IMR-90 (cell line): Measurements from ENCODE around the gene MOB3A. TPM values are rescaled to one million over a fixed set of nuclear protein-coding genes. Genes with fewer than 3 reads are reported as not detected.

Experiments used
- ATAC-seq: fragments of 200-7000 bp; cut with Tn5 transposase; 2 replicates; pipeline ENCODE4 v1.9.1; 2020; ENCODE audit warnings: low read depth, mild to moderate bottlenecking, moderate library complexity
- BruUV-seq: library from RNA; stranded (reverse); fragments of 400-500 nt; replicated peaks from 2 replicates; lab custom pipeline; 2021; lab: Mats Ljungman, UMichigan
- CTCF ChIA-PET: fragments of 300-600 bp; formaldehyde crosslinking; extraction: SDS; loops from one replicate; lab custom pipeline; 2021; ENCODE audit warnings: antibody characterized with exemption; lab: Yijun Ruan, JAX
- POLR2A ChIA-PET: fragments of 300-600 bp; sonication (Branson Sonifier 250); formaldehyde crosslinking; loops from one replicate; lab custom pipeline; 2022; ENCODE audit warnings: antibody characterized with exemption; ENCODE audit not compliant: unreplicated experiment; lab: Charles Lee
- DNase-seq: peaks from one replicate; pipeline ENCODE4 v3.0.0; 2013
- H2AFZ ChIP-seq: replicated peaks from 2 replicates; pipeline ENCODE3; 2013; ENCODE audit warnings: low read length, mild to moderate bottlenecking; ENCODE audit not compliant: poor library complexity
- H2AK5ac ChIP-seq: 2 replicates; pipeline ENCODE4 v1.6.1; 2013; ENCODE audit warnings: low read depth, low read length, inconsistent platforms
- H2AK9ac ChIP-seq: replicated peaks from 2 replicates; pipeline ENCODE3; 2013; ENCODE audit warnings: mild to moderate bottlenecking, low read depth, low read length, moderate library complexity; ENCODE audit not compliant: poor library complexity
- H2BK120ac ChIP-seq: 2 replicates; pipeline ENCODE4 v1.6.1; 2013; ENCODE audit warnings: low read depth, low read length, inconsistent platforms
- H2BK15ac ChIP-seq: 3 replicates; pipeline ENCODE4 v1.6.1; 2013; ENCODE audit warnings: low read depth, low read length, inconsistent platforms
- H2BK20ac ChIP-seq: 2 replicates; pipeline ENCODE4 v1.6.1; 2013; ENCODE audit warnings: low read depth, mild to moderate bottlenecking, inconsistent platforms, low read length, moderate library complexity
- H2BK5ac ChIP-seq: 2 replicates; pipeline ENCODE4 v1.6.1; 2013; ENCODE audit warnings: mild to moderate bottlenecking, low read depth, low read length, inconsistent platforms; ENCODE audit not compliant: poor library complexity, severe bottlenecking
- H3K14ac ChIP-seq: replicated peaks from 2 replicates; pipeline ENCODE4 v1.6.1; 2013; ENCODE audit warnings: low read depth, low read length, inconsistent platforms
- H3K18ac ChIP-seq: 2 replicates; pipeline ENCODE4 v1.6.1; 2013; ENCODE audit warnings: low read depth, low read length, control low read depth
- H3K23ac ChIP-seq: 2 replicates; pipeline ENCODE4 v1.6.1; 2013; ENCODE audit warnings: low read depth, low read length, inconsistent platforms
- H3K27ac ChIP-seq: 2 replicates; pipeline ENCODE4 v1.5.1; 2013; ENCODE audit warnings: mild to moderate bottlenecking, control low read depth, low read length; ENCODE audit not compliant: insufficient read depth
- H3K27me3 ChIP-seq: 2 replicates; pipeline ENCODE4 v1.6.1; 2013; ENCODE audit warnings: low read length; ENCODE audit not compliant: control insufficient read depth, insufficient read depth
- H3K36me3 ChIP-seq: 2 replicates; pipeline ENCODE4 v1.6.1; 2013; ENCODE audit warnings: low read length, mixed read lengths; ENCODE audit not compliant: control insufficient read depth, insufficient read depth
- H3K4ac ChIP-seq: 2 replicates; pipeline ENCODE4 v1.6.1; 2013; ENCODE audit warnings: low read depth, low read length, inconsistent platforms
- H3K4me1 ChIP-seq: 2 replicates; pipeline ENCODE4 v1.6.1; 2013; ENCODE audit warnings: low read length, mixed read lengths; ENCODE audit not compliant: control insufficient read depth, insufficient read depth
- H3K4me2 ChIP-seq: 2 replicates; pipeline ENCODE4 v1.6.1; 2013; ENCODE audit warnings: low read depth, mild to moderate bottlenecking, control low read depth, low read length, moderate library complexity
- H3K4me3 ChIP-seq: 2 replicates; pipeline ENCODE4 v1.5.1; 2013; ENCODE audit warnings: low read depth, mild to moderate bottlenecking, control low read depth, low read length, moderate library complexity; ENCODE audit not compliant: insufficient read depth
- H3K56ac ChIP-seq: 2 replicates; pipeline ENCODE4 v1.6.1; 2013; ENCODE audit warnings: low read length, inconsistent platforms; ENCODE audit not compliant: insufficient read depth; ENCODE audit errors: extremely low read depth
- H3K79me1 ChIP-seq, 2 experiments: 2 replicates each; pipeline ENCODE4 v1.6.1; 2013; ENCODE audit warnings: low read length in 2 of 2, inconsistent platforms in 1 of 2, low read depth in 1 of 2
- H3K9ac ChIP-seq: 2 replicates; pipeline ENCODE4 v1.6.1; 2013; ENCODE audit warnings: low read depth, low read length, control low read depth
- H3K9me1 ChIP-seq: 2 replicates; pipeline ENCODE4 v1.6.1; 2013; ENCODE audit warnings: low read length, inconsistent platforms; ENCODE audit not compliant: insufficient read depth
- H3K9me3 ChIP-seq: 2 replicates; pipeline ENCODE4 v1.6.1; 2013; ENCODE audit warnings: low read length; ENCODE audit not compliant: control insufficient read depth, insufficient read depth
- H4K20me1 ChIP-seq: 2 replicates; pipeline ENCODE4 v1.6.1; 2013; ENCODE audit warnings: low read length, inconsistent platforms; ENCODE audit not compliant: insufficient read depth
- H4K5ac ChIP-seq: 2 replicates; pipeline ENCODE4 v1.6.1; 2013; ENCODE audit warnings: mild to moderate bottlenecking, low read depth, low read length, control low read depth
- H4K8ac ChIP-seq, 2 experiments: 2 replicates each; pipeline ENCODE4 v1.6.1; 2013; ENCODE audit warnings: low read depth in 2 of 2, low read length in 2 of 2, control low read depth in 1 of 2, inconsistent platforms in 1 of 2
- H4K91ac ChIP-seq: 2 replicates; pipeline ENCODE4 v1.6.1; 2013; ENCODE audit warnings: low read depth, low read length, inconsistent platforms; ENCODE audit not compliant: insufficient read depth
- BHLHE40 ChIP-seq: fragments of 150-350 bp; IDR thresholded peaks from 2 replicates; pipeline ENCODE4 v1.6.1; 2016; ENCODE audit warnings: mild to moderate bottlenecking, low read depth, low read length
- CHD1 ChIP-seq: IDR thresholded peaks from 2 replicates; pipeline ENCODE4 v1.6.1; 2012; ENCODE audit warnings: low read depth, low read length, improper control_type of control experiment
- CTCF ChIP-seq: conservative IDR thresholded peaks from 2 replicates; pipeline ENCODE4 v1.5.1; 2012; ENCODE audit warnings: mild to moderate bottlenecking, low read depth, low read length, improper control_type of control experiment
- ELK1 ChIP-seq: fragments of 150-350 bp; IDR thresholded peaks from 2 replicates; pipeline ENCODE4 v1.6.1; 2016; ENCODE audit warnings: low read depth, mild to moderate bottlenecking, low read length, moderate library complexity, borderline replicate concordance
- FOS ChIP-seq: fragments of 150-350 bp; IDR thresholded peaks from 2 replicates; pipeline ENCODE4 v1.6.1; 2016; ENCODE audit warnings: low read depth, low read length
- MAFK ChIP-seq: IDR thresholded peaks from 2 replicates; pipeline ENCODE4 v1.6.1; 2012; ENCODE audit warnings: low read depth, low read length, improper control_type of control experiment
- MAZ ChIP-seq: IDR thresholded peaks from 2 replicates; pipeline ENCODE4 v1.6.1; 2012; ENCODE audit warnings: low read depth, mild to moderate bottlenecking, low read length, improper control_type of control experiment, moderate library complexity, borderline replicate concordance
- MXI1 ChIP-seq: IDR thresholded peaks from 2 replicates; pipeline ENCODE4 v1.6.1; 2012; ENCODE audit warnings: low read depth, mild to moderate bottlenecking, low read length, moderate library complexity, borderline replicate concordance
- NFE2L2 ChIP-seq: fragments of 150-350 bp; IDR thresholded peaks from 2 replicates; pipeline ENCODE4 v1.6.1; 2016; ENCODE audit warnings: low read depth, mild to moderate bottlenecking, low read length
- POLR2A ChIP-seq: IDR thresholded peaks from 2 replicates; pipeline ENCODE4 v1.6.1; 2012; ENCODE audit warnings: mild to moderate bottlenecking, low read depth, low read length
- RAD21 ChIP-seq: IDR thresholded peaks from 2 replicates; pipeline ENCODE4 v1.6.1; 2012; ENCODE audit warnings: low read length, improper control_type of control experiment
- RCOR1 ChIP-seq: IDR thresholded peaks from 2 replicates; pipeline ENCODE4 v1.6.1; 2012; ENCODE audit warnings: mild to moderate bottlenecking, low read length, improper control_type of control experiment; ENCODE audit not compliant: insufficient replicate concordance
- RFX5 ChIP-seq: IDR thresholded peaks from 2 replicates; pipeline ENCODE4 v1.8.0; 2012; ENCODE audit warnings: low read depth, mild to moderate bottlenecking, low read length, moderate library complexity
- SMC3 ChIP-seq: fragments of 150-350 bp; IDR thresholded peaks from 2 replicates; pipeline ENCODE4 v1.6.1; 2016; ENCODE audit warnings: low read depth, mild to moderate bottlenecking, antibody characterized with exemption, low read length, moderate library complexity
- WGBS, 2 experiments: methylation state at CpG; one replicate each; pipeline versions ENCODE4 v1.1.5 to v1.1.7; 2013; ENCODE audit warnings: missing lambda C conversion rate in 2 of 2; ENCODE audit not compliant: insufficient read length in 1 of 2; ENCODE audit errors: extremely low coverage in 2 of 2; 5-methylcytosine and 5-hydroxymethylcytosine counted together
- dilution Hi-C: fragments of 300-500 bp; cut with HindIII; formaldehyde crosslinking; loops from one replicate; pipeline ENCODE4 v1.14.3; 2018; ENCODE audit warnings: low sequenced_read_pairs; ENCODE audit not compliant: unreplicated experiment
- in situ Hi-C: fragments of 300-500 bp; cut with MboI; formaldehyde crosslinking; loops from 3 replicates; pipeline ENCODE4 v1.14.3; 2019; ENCODE audit warnings: low sequenced_read_pairs, inconsistent platforms, mixed read lengths
- intact Hi-C: fragments of 100-400 bp; cut with micrococcal nuclease; formaldehyde crosslinking; loops from 2 replicates; pipeline ENCODE4 v1.10.0; 2022
- polyA plus RNA-seq, 3 experiments: library from polyadenylated mRNA; depleted of rRNA; stranded (reverse); fragments of >200 nt; gene quantifications; 2 replicates each; pipeline ENCODE4 v1.2.3, GENCODE V29; 2012; ENCODE audit warnings: low replicate concordance in 1 of 3
- total RNA-seq: library from RNA; depleted of rRNA; stranded (reverse); fragments of >200 nt; gene quantifications from 2 replicates; pipeline ENCODE4 v1.2.3, GENCODE V29; 2012
- TF ChIP-seq, protein P1 (sequence below): fragments of 150-350 bp; IDR thresholded peaks from 2 replicates; pipeline ENCODE4 v1.6.1; 2017; ENCODE audit warnings: mild to moderate bottlenecking, antibody characterized with exemption, low read length, low read depth

The MOB3A gene
- total and polyA plus RNA-seq, 2 of the 4 experiments (the other 2 are of a cell fraction), result 9.3 to 26.5 TPM

GRCh38 chr19:2136796-2137195 is 40.7 kb upstream of the MOB3A start:
- BruUV-seq, result no TSS peak
- no peaks in the 10 kb centered on the region for H3K4me1 ChIP-seq
- DNase-seq (no peak), ATAC-seq (no peak)
- H3K23ac ChIP-seq, result no peak overlapping the region
- H3K9ac ChIP-seq, result no peak overlapping the region
- no peak overlapping the region for H2BK15ac ChIP-seq
- peaks cover 13 to 48% of the 10 kb centered on the region in 2 experiments for H3K79me1 ChIP-seq
- no peak overlapping the region for H2AK9ac ChIP-seq
- H4K5ac ChIP-seq, result no peak overlapping the region
- H2AFZ ChIP-seq, result no peak overlapping the region
- no peak overlapping the region for H3K14ac ChIP-seq
- H2AK5ac ChIP-seq, result no peak overlapping the region
- H3K56ac ChIP-seq, result no peak overlapping the region
- H2BK5ac ChIP-seq, result no peak overlapping the region
- 92% methylated on average over 21 of the region's 23 CpGs; no CpG with 5 or more reads in 1 of the 2 experiments for WGBS, 2 experiments
- H4K20me1 ChIP-seq, result peaks cover 74% of the 10 kb centered on the region
- dilution Hi-C loops, result no loop called here
- H3K9me1 ChIP-seq, result no peaks in the 10 kb centered on the region
- ChIA-PET CTCF (no interaction called here), POLR2A (no interaction called here)
- TF ChIP-seq MAZ, result no peak
- no peak for TF ChIP-seq CTCF
- TF ChIP-seq MXI1, result no peak
- no peak for TF ChIP-seq RAD21
- TF ChIP-seq SMC3, result no peak
- TF ChIP-seq FOS, result no peak
- no peak for TF ChIP-seq NFE2L2
- TF ChIP-seq, protein P1, sequence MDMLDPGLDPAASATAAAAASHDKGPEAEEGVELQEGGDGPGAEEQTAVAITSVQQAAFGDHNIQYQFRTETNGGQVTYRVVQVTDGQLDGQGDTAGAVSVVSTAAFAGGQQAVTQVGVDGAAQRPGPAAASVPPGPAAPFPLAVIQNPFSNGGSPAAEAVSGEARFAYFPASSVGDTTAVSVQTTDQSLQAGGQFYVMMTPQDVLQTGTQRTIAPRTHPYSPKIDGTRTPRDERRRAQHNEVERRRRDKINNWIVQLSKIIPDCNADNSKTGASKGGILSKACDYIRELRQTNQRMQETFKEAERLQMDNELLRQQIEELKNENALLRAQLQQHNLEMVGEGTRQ, result no peak
- no peak for TF ChIP-seq ELK1
- no peak for TF ChIP-seq POLR2A
- no peak for TF ChIP-seq MAFK
- TF ChIP-seq BHLHE40, result no peak
- TF ChIP-seq RFX5, result no peak
- TF ChIP-seq RCOR1, result no peak
- no peak for TF ChIP-seq CHD1
- H2BK120ac ChIP-seq, result no peak overlapping the region
- no peak overlapping the region for H3K4me3 ChIP-seq
- H4K91ac ChIP-seq, result no peak overlapping the region
- no peak overlapping the region for H3K27ac ChIP-seq
- no peak overlapping the region for H4K8ac ChIP-seq
- no peak overlapping the region for H3K4me2 ChIP-seq
- intact Hi-C loops, result no loop called here
- no peak overlapping the region for H2BK20ac ChIP-seq
- no peaks in the 10 kb centered on the region for H3K27me3 ChIP-seq
- in situ Hi-C loops, result no loop called here
- H3K9me3 ChIP-seq, result no peaks in the 10 kb centered on the region
- no peak overlapping the region for H3K18ac ChIP-seq
- H3K36me3 ChIP-seq, result peaks cover 53% of the 10 kb centered on the region
- no peak overlapping the region for H3K4ac ChIP-seq
